Measurements from ENCODE around the gene ATP6V1E1. TPM values are rescaled to one million over a fixed set of nuclear protein-coding genes. Genes with fewer than 3 reads are reported as not detected.

Gene ATP6V1E1
- polyA plus RNA-seq, 2 of the 4 experiments (the other 2 are of a cell fraction), result 112 to 123 TPM

DNA sequence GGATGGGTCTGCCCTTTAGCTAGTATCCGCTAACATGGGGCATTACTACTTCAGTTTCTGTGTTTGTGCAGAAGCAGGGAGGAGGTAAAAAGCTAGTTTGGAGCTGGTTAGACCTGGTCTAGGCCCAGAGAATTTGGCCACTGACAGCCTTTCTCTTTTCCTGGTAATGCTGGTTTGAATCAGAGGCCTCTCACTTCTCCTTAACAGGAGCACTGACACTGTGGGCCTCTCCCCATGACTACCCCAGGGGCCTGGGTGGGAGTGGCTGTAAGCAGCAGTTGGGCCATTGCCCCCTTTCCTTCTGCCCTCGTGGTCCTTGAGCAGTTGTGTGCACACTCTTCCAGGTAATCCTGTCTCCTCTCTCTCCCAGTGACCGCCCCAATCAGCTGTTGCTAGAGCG lies 73.7 kb downstream of the ATP6V1E1 start:
- ChIA-PET POLR2A (no interaction called here), CTCF (interaction anchor here (0.6 to 1.8 kb wide), 2 partner anchors 7 to 10 kb away, joined by 5 to 7 read pairs; no protein-coding TSS in a partner anchor)
- no peaks in the 10 kb centered on the region for H3K4me1 ChIP-seq
- ATAC-seq (no peak), DNase-seq (ENCODE audit: low read depth in 1 of 2, low spot score in 1 of 2) (no peak), FAIRE-seq (no peak)
- TF ChIP-seq GATA3 (IDR thresholded peaks at IDR 0.05; ENCODE audit: borderline replicate concordance), result no peak
- TF ChIP-seq HOXB5 (CRISPR knock-in tag; IDR thresholded peaks at IDR 0.05), result no peak
- no peak for TF ChIP-seq FOSB (CRISPR knock-in tag; IDR thresholded peaks at IDR 0.05)
- TF ChIP-seq KDM5A (IDR thresholded peaks at IDR 0.05), result no peak
- no peak for TF ChIP-seq CBX2 (IDR thresholded peaks at IDR 0.05; ENCODE audit: borderline replicate concordance, low read depth)
- TF ChIP-seq ZNF302 (CRISPR knock-in tag; IDR thresholded peaks at IDR 0.05), result no peak
- TF ChIP-seq CBX8 (IDR thresholded peaks at IDR 0.05), result no peak
- no peak for TF ChIP-seq RFX5 (IDR thresholded peaks at IDR 0.05)
- TF ChIP-seq BHLHE40 (IDR thresholded peaks at IDR 0.05; ENCODE audit: low read depth, low read length), result no peak
- TF ChIP-seq, protein P1, sequence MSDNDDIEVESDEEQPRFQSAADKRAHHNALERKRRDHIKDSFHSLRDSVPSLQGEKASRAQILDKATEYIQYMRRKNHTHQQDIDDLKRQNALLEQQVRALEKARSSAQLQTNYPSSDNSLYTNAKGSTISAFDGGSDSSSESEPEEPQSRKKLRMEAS (IDR thresholded peaks at IDR 0.05), result no peak
- no peak for TF ChIP-seq EHF (CRISPR knock-in tag; IDR thresholded peaks at IDR 0.05)
- TF ChIP-seq, protein P2, sequence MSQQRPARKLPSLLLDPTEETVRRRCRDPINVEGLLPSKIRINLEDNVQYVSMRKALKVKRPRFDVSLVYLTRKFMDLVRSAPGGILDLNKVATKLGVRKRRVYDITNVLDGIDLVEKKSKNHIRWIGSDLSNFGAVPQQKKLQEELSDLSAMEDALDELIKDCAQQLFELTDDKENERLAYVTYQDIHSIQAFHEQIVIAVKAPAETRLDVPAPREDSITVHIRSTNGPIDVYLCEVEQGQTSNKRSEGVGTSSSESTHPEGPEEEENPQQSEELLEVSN (IDR thresholded peaks at IDR 0.05; ENCODE audit: borderline replicate concordance, low read depth), result no peak
- no peak for TF ChIP-seq CHD2 (IDR thresholded peaks at IDR 0.05; ENCODE audit: low read length, partially characterized antibody)
- no peak for TF ChIP-seq RCOR1 (IDR thresholded peaks at IDR 0.05; ENCODE audit: low read depth, low read length)
- no peak for TF ChIP-seq TP53 (CRISPR knock-in tag; IDR thresholded peaks at IDR 0.05)
- no peak for TF ChIP-seq JUNB (IDR thresholded peaks at IDR 0.05)
- no peak for TF ChIP-seq POLR2A (IDR thresholded peaks at IDR 0.05; ENCODE audit: low read length)
- no peak for TF ChIP-seq PHF8 (IDR thresholded peaks at IDR 0.05; ENCODE audit: borderline replicate concordance, low read depth)
- no peak for TF ChIP-seq NR3C1 (IDR thresholded peaks at IDR 0.05)
- TF ChIP-seq CHD4 (IDR thresholded peaks at IDR 0.05; ENCODE audit: borderline replicate concordance), result no peak
- H3K4me2 ChIP-seq, result no peak overlapping the region
- H3K9me3 ChIP-seq, result no peaks in the 10 kb centered on the region
- 72% methylated on average over 4 of the region's 4 CpGs for WGBS (ENCODE audit: missing lambda C conversion rate)
- no peak overlapping the region for H3K27ac ChIP-seq
- no peak overlapping the region for H3K4me3 ChIP-seq

DNA sequence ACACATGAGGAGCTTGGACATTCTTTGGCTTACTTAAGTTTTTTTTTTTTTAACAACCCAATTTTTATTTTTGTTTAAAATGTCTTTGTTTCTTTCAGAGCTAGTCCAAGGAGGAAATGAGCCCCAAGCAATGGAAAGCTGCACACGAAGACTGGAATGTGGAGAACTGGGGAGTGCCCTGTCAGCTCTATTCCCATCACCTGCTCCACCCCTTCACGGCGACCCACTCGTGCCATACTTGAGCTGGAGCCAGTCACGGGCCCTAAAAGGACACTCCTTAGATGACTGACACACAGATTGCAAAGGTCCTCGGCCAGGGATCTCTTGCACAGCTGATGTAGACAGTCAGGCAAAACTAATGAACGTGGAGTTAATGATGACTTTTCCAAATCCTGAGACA lies 75.8 kb downstream of the ATP6V1E1 start:
- TF ChIP-seq KDM5A (IDR thresholded peaks at IDR 0.05) (no peak), SREBF2 (IDR thresholded peaks at IDR 0.05) (no peak), HDAC2 (IDR thresholded peaks at IDR 0.05) (no peak), MYC (IDR thresholded peaks at IDR 0.05; ENCODE audit: borderline replicate concordance, low read length) (no peak), NPAS2 (CRISPR knock-in tag; IDR thresholded peaks at IDR 0.05; ENCODE audit: borderline replicate concordance) (no peak), RAD21 (conservative IDR thresholded peaks at IDR 0.05 in 1 of 2, IDR thresholded peaks at IDR 0.05 in 1 of 2) (no peak), HOXB13 (CRISPR knock-in tag; IDR thresholded peaks at IDR 0.05; ENCODE audit: low read depth) (no peak)
- TF ChIP-seq, protein P1 (IDR thresholded peaks at IDR 0.05), result no peak
- TF ChIP-seq, protein P3, sequence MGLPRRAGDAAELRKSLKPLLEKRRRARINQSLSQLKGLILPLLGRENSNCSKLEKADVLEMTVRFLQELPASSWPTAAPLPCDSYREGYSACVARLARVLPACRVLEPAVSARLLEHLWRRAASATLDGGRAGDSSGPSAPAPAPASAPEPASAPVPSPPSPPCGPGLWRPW (IDR thresholded peaks at IDR 0.05), result no peak
- no peak overlapping the region for H3K27ac ChIP-seq
- no peaks in the 10 kb centered on the region for H3K4me1 ChIP-seq
- no peaks in the 10 kb centered on the region for H3K9me3 ChIP-seq
- ChIA-PET CTCF (interaction anchor here (1.7 to 2.9 kb wide), 2 partner anchors 232 to 381 kb away, joined by 5 to 7 read pairs; no protein-coding TSS in a partner anchor), POLR2A (no interaction called here)
- no peak overlapping the region for H3K4me3 ChIP-seq
- no peak for FAIRE-seq
- DNase-seq (ENCODE audit: low read depth in 1 of 2, low spot score in 1 of 2), result no peak
- ATAC-seq, result no peak
- H3K4me2 ChIP-seq, result no peak overlapping the region
- WGBS (ENCODE audit: missing lambda C conversion rate), result 23% methylated on average over 7 of the region's 7 CpGs

DNA sequence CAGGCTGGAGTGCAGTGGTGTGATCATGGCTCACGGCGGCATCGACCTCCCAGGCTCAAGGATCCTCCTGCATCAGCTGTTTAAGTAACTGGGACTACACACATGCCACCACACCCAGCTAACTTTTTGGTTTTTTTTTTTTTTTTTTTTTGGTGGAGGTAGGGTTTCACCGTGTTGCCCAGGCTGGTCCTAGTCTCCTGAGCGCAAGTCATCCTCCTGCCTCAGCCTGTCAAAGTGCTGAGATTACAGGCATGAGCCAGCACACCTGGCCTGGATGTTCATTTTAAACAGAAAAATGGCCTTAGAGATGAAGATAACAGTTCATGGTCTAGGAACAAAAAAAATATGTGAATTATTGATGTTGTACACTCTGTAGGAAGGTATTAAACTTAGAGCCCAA lies 78.9 kb downstream of the ATP6V1E1 start:
- Histone ChIP-seq H3K4me3 (no peak overlapping the region), H3K27ac (no peak overlapping the region), H3K9me3 (no peaks in the 10 kb centered on the region), H3K4me2 (no peak overlapping the region), H3K4me1 (no peaks in the 10 kb centered on the region)
- TF ChIP-seq, protein P1 (IDR thresholded peaks at IDR 0.05), result no peak
- TF ChIP-seq, protein P4, sequence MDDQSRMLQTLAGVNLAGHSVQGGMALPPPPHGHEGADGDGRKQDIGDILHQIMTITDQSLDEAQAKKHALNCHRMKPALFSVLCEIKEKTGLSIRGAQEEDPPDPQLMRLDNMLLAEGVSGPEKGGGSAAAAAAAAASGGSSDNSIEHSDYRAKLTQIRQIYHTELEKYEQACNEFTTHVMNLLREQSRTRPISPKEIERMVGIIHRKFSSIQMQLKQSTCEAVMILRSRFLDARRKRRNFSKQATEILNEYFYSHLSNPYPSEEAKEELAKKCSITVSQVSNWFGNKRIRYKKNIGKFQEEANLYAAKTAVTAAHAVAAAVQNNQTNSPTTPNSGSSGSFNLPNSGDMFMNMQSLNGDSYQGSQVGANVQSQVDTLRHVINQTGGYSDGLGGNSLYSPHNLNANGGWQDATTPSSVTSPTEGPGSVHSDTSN (IDR thresholded peaks at IDR 0.05), result no peak
- TF ChIP-seq NR3C1 (IDR thresholded peaks at IDR 0.05) (no peak), HEYL (CRISPR knock-in tag; IDR thresholded peaks at IDR 0.05) (no peak), POLR2A (IDR thresholded peaks at IDR 0.05; ENCODE audit: low read length) (no peak), SMC3 (IDR thresholded peaks at IDR 0.05) (no peak), NPAS2 (CRISPR knock-in tag; IDR thresholded peaks at IDR 0.05; ENCODE audit: borderline replicate concordance) (no peak), EHF (CRISPR knock-in tag; IDR thresholded peaks at IDR 0.05) (no peak), ZSCAN20 (CRISPR knock-in tag; IDR thresholded peaks at IDR 0.05) (no peak), FOSB (CRISPR knock-in tag; IDR thresholded peaks at IDR 0.05) (no peak), ESRRA (IDR thresholded peaks at IDR 0.05; ENCODE audit: borderline replicate concordance, low read length) (no peak), CHD2 (IDR thresholded peaks at IDR 0.05; ENCODE audit: low read length, partially characterized antibody) (no peak), HDAC2 (IDR thresholded peaks at IDR 0.05) (no peak)
- TF ChIP-seq, protein P5, sequence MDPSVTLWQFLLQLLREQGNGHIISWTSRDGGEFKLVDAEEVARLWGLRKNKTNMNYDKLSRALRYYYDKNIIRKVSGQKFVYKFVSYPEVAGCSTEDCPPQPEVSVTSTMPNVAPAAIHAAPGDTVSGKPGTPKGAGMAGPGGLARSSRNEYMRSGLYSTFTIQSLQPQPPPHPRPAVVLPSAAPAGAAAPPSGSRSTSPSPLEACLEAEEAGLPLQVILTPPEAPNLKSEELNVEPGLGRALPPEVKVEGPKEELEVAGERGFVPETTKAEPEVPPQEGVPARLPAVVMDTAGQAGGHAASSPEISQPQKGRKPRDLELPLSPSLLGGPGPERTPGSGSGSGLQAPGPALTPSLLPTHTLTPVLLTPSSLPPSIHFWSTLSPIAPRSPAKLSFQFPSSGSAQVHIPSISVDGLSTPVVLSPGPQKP (IDR thresholded peaks at IDR 0.05; ENCODE audit: low read depth, low read length), result no peak
- WGBS (ENCODE audit: missing lambda C conversion rate), result 83% methylated on average over 5 of the region's 5 CpGs
- ATAC-seq (no peak), DNase-seq (ENCODE audit: low read depth in 1 of 2, low spot score in 1 of 2) (no peak), FAIRE-seq (no peak)
- CTCF ChIA-PET, result interaction anchor here (0.6 to 2.7 kb wide), 2 partner anchors 8 to 68 kb away, joined by 3 to 17 read pairs; no protein-coding TSS in a partner anchor
- POLR2A ChIA-PET, result no interaction called here
